K562 (cell line): ENCODE results near the gene CHST10. TPM values are rescaled to one million over a fixed set of nuclear protein-coding genes. Genes with fewer than 3 reads are reported as not detected.

Source experiments
- ATAC-seq: fragments of 200-7000 bp; cut with Tn5 transposase; 3 replicates; pipeline ENCODE4 v1.9.1; 2020; ENCODE audit warnings: moderate library complexity
- BruUV-seq: library from RNA; stranded (reverse); fragments of 400-500 nt; replicated peaks from 2 replicates; lab custom pipeline; 2021; lab: Mats Ljungman, UMichigan
- CTCF ChIA-PET: fragments of 300-600 bp; formaldehyde crosslinking; extraction: SDS; loops from one replicate; lab custom pipeline; 2021; ENCODE audit warnings: low intra/inter-chr PET ratio; lab: Yijun Ruan, JAX
- POLR2A ChIA-PET: fragments of 300-600, 350-650 bp; sonication (Branson Sonifier 250); formaldehyde crosslinking; extraction: SDS; loops from one replicate; lab custom pipeline; 2021; ENCODE audit warnings: antibody characterized with exemption, inconsistent platforms; lab: Yijun Ruan, JAX
- DNase-seq, 4 experiments: peaks; one replicate each; pipeline versions ENCODE4 v3.0.0 to v3.0.0-alpha.2; 2011 to 2018; ENCODE audit warnings: low spot score in 3 of 4, mixed read lengths in 3 of 4; ENCODE audit errors: extremely low read depth in 1 of 4
- FAIRE-seq: peaks from 2 replicates; lab custom pipeline; 2011; peaks lifted over from hg19 to GRCh38; lab: Jason Lieb, UNC
- H2AFZ ChIP-seq: 2 replicates; pipeline ENCODE4 v1.6.0; 2011; ENCODE audit warnings: low read depth, low read length, control low read depth, inconsistent platforms
- H3K27ac ChIP-seq: fragments of 200-600 bp; 3 replicates; pipeline ENCODE4 v1.8.0; 2011; ENCODE audit warnings: low read depth, mild to moderate bottlenecking, control low read depth, inconsistent platforms, low read length, moderate library complexity, mixed read lengths; ENCODE audit errors: extremely low read depth
- H3K27me3 ChIP-seq, 2 experiments: fragments of 300-600 bp in 1 of 2; 2 replicates in 1 of 2; 3 replicates in 1 of 2; pipeline versions ENCODE4 v1.6.0 to v1.8.0; 2011; ENCODE audit warnings: inconsistent platforms in 2 of 2, low read length in 2 of 2, mild to moderate bottlenecking in 1 of 2, mixed read lengths in 1 of 2, moderate library complexity in 1 of 2; ENCODE audit not compliant: control insufficient read depth in 2 of 2, insufficient read depth in 2 of 2
- H3K36me3 ChIP-seq: fragments of 300-600 bp; 3 replicates; pipeline ENCODE4 v1.8.0; 2011; ENCODE audit warnings: mild to moderate bottlenecking, low read length, inconsistent platforms; ENCODE audit not compliant: control insufficient read depth, insufficient read depth
- H3K4me1 ChIP-seq, 2 experiments: fragments of 200-600 bp in 1 of 2; replicated peaks in 1 of 2; 2 replicates in 1 of 2; 3 replicates in 1 of 2; pipeline versions ENCODE4 v1.5.1 to v1.8.0; 2011; ENCODE audit warnings: inconsistent platforms in 2 of 2, low read length in 2 of 2, mild to moderate bottlenecking in 1 of 2, mixed read lengths in 1 of 2, moderate library complexity in 1 of 2; ENCODE audit not compliant: control insufficient read depth in 2 of 2, insufficient read depth in 2 of 2
- H3K4me2 ChIP-seq: 2 replicates; pipeline ENCODE4 v1.6.1; 2011; ENCODE audit warnings: low read length, control low read depth, inconsistent platforms, mixed read lengths; ENCODE audit not compliant: insufficient read depth
- H3K4me3 ChIP-seq: fragments of 200-600 bp; sonication (generic), shearing (Covaris generic); 2 replicates; pipeline ENCODE4 v1.5.1; 2016; ENCODE audit warnings: control low read depth, inconsistent platforms
- H3K79me2 ChIP-seq: fragments of 200-600 bp; 3 replicates; pipeline ENCODE4 v1.8.0; 2011; ENCODE audit warnings: low read length, inconsistent platforms; ENCODE audit not compliant: control insufficient read depth, insufficient read depth
- H3K9ac ChIP-seq, 2 experiments: 2 replicates each; pipeline versions ENCODE4 v1.6.0 to v1.6.1; 2011; ENCODE audit warnings: low read depth in 2 of 2, low read length in 2 of 2, control low read depth in 1 of 2, inconsistent platforms in 1 of 2, mild to moderate bottlenecking in 1 of 2, mixed read lengths in 1 of 2; ENCODE audit not compliant: insufficient read depth in 1 of 2
- H3K9me1 ChIP-seq: one replicate; pipeline ENCODE4 v1.6.0; 2011; ENCODE audit warnings: inconsistent platforms, mild to moderate bottlenecking, low read length, moderate library complexity; ENCODE audit not compliant: control insufficient read depth, insufficient read depth
- H3K9me3 ChIP-seq: replicated peaks from 2 replicates; pipeline ENCODE4 v1.5.1; 2011; ENCODE audit warnings: low read depth, low read length, inconsistent platforms; ENCODE audit not compliant: control insufficient read depth, insufficient read depth
- H4K20me1 ChIP-seq: replicated peaks from 2 replicates; pipeline ENCODE4 v1.6.1; 2011; ENCODE audit warnings: low read length, inconsistent platforms, mixed read lengths; ENCODE audit not compliant: control insufficient read depth, insufficient read depth
- DLX4 ChIP-seq: fragments of 250-450 bp; sonication (Bioruptor Pico); IDR thresholded peaks from 2 replicates; pipeline ENCODE4 v1.6.1; 2021; ENCODE audit warnings: mild to moderate bottlenecking
- EP300 ChIP-seq: IDR thresholded peaks from 2 replicates; pipeline ENCODE4 v1.6.1; 2012; ENCODE audit warnings: low read length, improper control_type of control experiment
- HMGN3 ChIP-seq: IDR thresholded peaks from 2 replicates; pipeline ENCODE4 v1.6.1; 2011; ENCODE audit warnings: borderline replicate concordance, low read depth, mild to moderate bottlenecking, mixed read lengths, low read length; ENCODE audit not compliant: insufficient read length; ENCODE audit errors: extremely low read depth
- LARP7 ChIP-seq: fragments of 450-650 bp; IDR thresholded peaks from 2 replicates; pipeline ENCODE4 v1.6.1; 2016
- NFATC3 ChIP-seq: fragments of 450-650 bp; IDR thresholded peaks from 2 replicates; pipeline ENCODE4 v1.6.1; 2017; ENCODE audit warnings: mild to moderate bottlenecking
- PHB2 ChIP-seq: fragments of 450-650 bp; IDR thresholded peaks from 2 replicates; pipeline ENCODE4 v1.6.1; 2017; ENCODE audit warnings: low read depth
- RHOXF2B ChIP-seq: fragments of 250-450 bp; sonication (Bioruptor Pico); conservative IDR thresholded peaks from 2 replicates; pipeline ENCODE4 v1.5.1; 2021
- SETDB1 ChIP-seq: IDR thresholded peaks from one replicate; pipeline ENCODE4 v1.6.1; 2012; ENCODE audit warnings: low read length, control low read depth, inconsistent platforms
- ZFP91 ChIP-seq: sonication (generic); formaldehyde crosslinking; IDR thresholded peaks from 2 replicates; pipeline ENCODE4 v1.8.0; 2022; ENCODE audit warnings: mild to moderate bottlenecking, missing genetic modification reagents
- ZFX ChIP-seq: sonication (generic); formaldehyde crosslinking; IDR thresholded peaks from 2 replicates; pipeline ENCODE4 v1.8.0; 2022; ENCODE audit warnings: mild to moderate bottlenecking, missing genetic modification reagents, moderate library complexity
- ZNF584 ChIP-seq: fragments of 200-800 bp; sonication (Bioruptor generic); IDR thresholded peaks from 2 replicates; pipeline ENCODE4 v1.6.1; 2016; ENCODE audit warnings: low read depth, mild to moderate bottlenecking, missing genetic modification characterization, missing compliant biosample characterization
- WGBS: fragments of 100-300 bp; shearing (Covaris generic); methylation state at CpG from one replicate; pipeline ENCODE4 v1.1.6; 2016; ENCODE audit warnings: low coverage, mixed read lengths; ENCODE audit not compliant: insufficient coverage; ENCODE audit errors: missing lambda C conversion rate; 5-methylcytosine and 5-hydroxymethylcytosine counted together
- in situ Hi-C: fragments of 300-500 bp; cut with MboI; formaldehyde crosslinking; loops from 4 replicates; pipeline ENCODE4 v1.15.0; 2018; ENCODE audit warnings: inconsistent platforms, mixed read lengths
- intact Hi-C: fragments of 100-400 bp; cut with micrococcal nuclease; formaldehyde crosslinking; loops from 2 replicates; pipeline ENCODE4 v1.14.2; 2022
- polyA plus RNA-seq, 8 experiments: library from polyadenylated mRNA; depleted of rRNA in 4 of 8; stranded (reverse) in 5 of 8; unstranded in 3 of 8; fragments of >200 nt; fragmentation: Nextera tagmentation in 2 of 8; fragmentation: Illumina TruSeq in 1 of 8; extraction: Ambion mirVana in 2 of 8; extraction: Trizol in 1 of 8; gene quantifications; 2 replicates each; pipeline versions ENCODE4 v1.2.1 to v1.2.3, GENCODE V29; 2011 to 2014; ENCODE audit warnings: inconsistent platforms in 1 of 8, missing spikeins in 1 of 8
- total RNA-seq, 7 experiments: library from RNA; depleted of rRNA in 6 of 7; stranded (reverse); fragments of >200 nt in 6 of 7; fragmentation: Illumina TruSeq in 2 of 7; extraction: Trizol in 2 of 7; gene quantifications; 2 replicates each; pipeline versions ENCODE4 v1.2.1 to v1.2.3, GENCODE V29; 2011 to 2021; ENCODE audit warnings: low replicate concordance in 1 of 7
- TF ChIP-seq, protein P1 (sequence below), 2 experiments: fragments of 250-450 bp in 1 of 2; fragments of 450-650 bp in 1 of 2; sonication (Bioruptor Pico) in 1 of 2; IDR thresholded peaks; 2 replicates each; pipeline versions ENCODE4 v1.6.1 to v1.8.0; 2016 to 2021; ENCODE audit warnings: mild to moderate bottlenecking in 2 of 2, moderate library complexity in 2 of 2, missing compliant biosample characterization in 1 of 2, missing genetic modification characterization in 1 of 2

CHST10 gene
- total and polyA plus RNA-seq, 9 of the 15 experiments (the other 6 are each of a cell fraction or from before 2014, with no cell fraction given): 1.3 to 30.9 (median 19.3) TPM

DNA sequence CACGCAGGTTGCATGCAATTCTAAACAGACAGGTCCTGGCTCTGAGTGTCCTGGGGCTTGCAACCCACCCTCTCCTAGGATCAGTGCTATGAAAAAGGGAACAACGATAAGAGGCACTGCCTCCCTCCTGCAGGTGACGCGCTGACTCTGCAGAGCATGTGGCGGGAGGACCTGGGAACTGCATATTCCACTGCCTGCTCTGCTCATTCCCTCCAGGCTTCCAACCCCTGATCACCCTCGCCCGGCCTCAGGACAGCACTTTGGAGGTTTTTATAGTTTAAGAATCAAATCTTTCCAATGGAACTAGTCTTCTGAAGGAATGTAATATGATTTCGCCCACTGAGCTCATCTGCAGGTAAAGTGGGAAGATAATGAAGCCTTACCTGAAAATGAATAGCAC, 8.5 kb downstream of the CHST10 start:
- CTCF ChIA-PET: no interaction called here
- BruUV-seq: no TSS peak
- intact Hi-C loops: no loop called here

DNA sequence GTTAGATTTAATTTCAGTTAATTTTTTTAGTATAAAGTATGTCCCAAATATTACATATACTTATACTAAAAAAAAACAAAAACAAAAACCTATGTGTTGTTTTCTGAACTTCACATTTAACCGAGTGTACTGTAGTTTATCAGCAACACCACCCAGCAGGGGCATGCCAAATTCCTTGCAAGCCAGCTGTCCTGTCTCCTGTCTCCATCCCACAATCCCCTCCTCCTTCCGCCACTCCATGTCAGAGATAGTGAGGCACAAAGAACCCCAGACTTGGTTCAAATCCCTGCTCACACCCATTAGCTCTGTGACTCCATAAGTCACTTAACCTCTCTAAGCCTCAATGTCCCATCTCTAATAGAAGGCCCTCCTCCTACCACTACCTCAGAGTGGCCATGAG, 9.4 kb downstream of the CHST10 start:
- 0 out of 3 replicates have a peak, but pooled peaks cover 5% of the 10 kb centered on the region for H3K79me2 ChIP-seq
- no peak overlapping the region for H3K4me2 ChIP-seq
- no peak overlapping the region for H3K4me3 ChIP-seq
- H3K27me3 ChIP-seq: no peaks in the 10 kb centered on the region
- ChIA-PET POLR2A (interaction anchor here (0.7 to 1.9 kb wide), 3 partner anchors 9 to 1962 kb away, joined by 4 to 12 read pairs (median 4); partner anchors contain the start of gene CHST10), CTCF (no interaction called here)
- TF ChIP-seq DLX4 (CRISPR knock-in tag) (no peak), RHOXF2B (CRISPR knock-in tag) (no peak), SETDB1 (no peak), EP300 (no peak), ZFP91 (CRISPR knock-in tag) (no peak)
- TF ChIP-seq, all 486 proteins: peak for 0
- no TSS peak for BruUV-seq
- peaks cover 61% of the 10 kb centered on the region for H3K36me3 ChIP-seq
- peaks cover 6% of the 10 kb centered on the region for H3K9me1 ChIP-seq
- intact Hi-C loops (no loop called here), in situ Hi-C loops (no loop called here)
- WGBS: 70% methylated on average over 2 of the region's 2 CpGs
- FAIRE-seq (no peak), DNase-seq (no peak), ATAC-seq (no peak)
- peaks cover 9% of the 10 kb centered on the region; the same call in 1 of the 2 replicates for H4K20me1 ChIP-seq
- H3K9me3 ChIP-seq: no peaks in the 10 kb centered on the region
- peaks cover 0 to 4% of the 10 kb centered on the region in 2 experiments; a peak in 2 of 5 replicates for H3K4me1 ChIP-seq
- no peak overlapping the region for H2AFZ ChIP-seq
- H3K27ac ChIP-seq: no peak overlapping the region
- no peak overlapping the region for H3K9ac ChIP-seq

More for the DNA sequence above, 8.5 kb downstream of the CHST10 start:
- no peak for DNase-seq
- H2AFZ ChIP-seq: no peak overlapping the region
- peaks cover 9% of the 10 kb centered on the region; the same call in 1 of the 2 replicates for H4K20me1 ChIP-seq
- no peak overlapping the region for H3K4me2 ChIP-seq
- no peak for ATAC-seq
- no peaks in the 10 kb centered on the region for H3K9me3 ChIP-seq
- no peak overlapping the region for H3K4me3 ChIP-seq
- in situ Hi-C loops: no loop called here
- no peaks in the 10 kb centered on the region for H3K27me3 ChIP-seq
- TF ChIP-seq LARP7 (no peak), NFATC3 (no peak), ZFX (no peak), PHB2 (no peak), HMGN3 (no peak), ZNF584 (CRISPR knock-in tag) (no peak)
- TF ChIP-seq, protein P1, sequence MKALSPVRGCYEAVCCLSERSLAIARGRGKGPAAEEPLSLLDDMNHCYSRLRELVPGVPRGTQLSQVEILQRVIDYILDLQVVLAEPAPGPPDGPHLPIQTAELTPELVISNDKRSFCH (CRISPR knock-in tag; IDR thresholded peaks at IDR 0.05): no peak
- TF ChIP-seq, protein P1 (tag; IDR thresholded peaks at IDR 0.05): no peak
- no peak overlapping the region for H3K27ac ChIP-seq
- H3K36me3 ChIP-seq: peaks cover 67% of the 10 kb centered on the region
- H3K9me1 ChIP-seq: peaks cover 6% of the 10 kb centered on the region
- 0 out of 3 replicates have a peak, but pooled peaks cover 8% of the 10 kb centered on the region for H3K79me2 ChIP-seq
- POLR2A ChIA-PET: interaction anchor here (0.6 to 1.0 kb wide), 2 partner anchors 8 to 1061 kb away, joined by 3 to 5 read pairs; no protein-coding TSS in a partner anchor
- no peak overlapping the region for H3K9ac ChIP-seq
- WGBS: 86% methylated on average over 8 of the region's 8 CpGs
- no peak for FAIRE-seq
- H3K4me1 ChIP-seq: peaks cover 0 to 4% of the 10 kb centered on the region in 2 experiments; a peak in 2 of 5 replicates
